Measurements from ENCODE around the gene MSRB3. TPM values are rescaled to one million over a fixed set of nuclear protein-coding genes. Genes with fewer than 3 reads are reported as not detected.

MSRB3 gene
- total RNA-seq, 2 experiments from 2014 or later: not detected

- no peaks in the 10 kb centered on the region for H3K36me3 Mint-ChIP-seq
- peaks cover 2% of the 10 kb centered on the region for H3K4me1 Mint-ChIP-seq
- ATAC-seq: no peak
- DNase-seq: no peak
- no peak overlapping the region for H3K4me3 Mint-ChIP-seq
- H3K27me3 Mint-ChIP-seq: no peaks in the 10 kb centered on the region
- CTCF ChIA-PET: no interaction called here
- H3K9me3 Mint-ChIP-seq (ENCODE audit: low read depth): no peaks in the 10 kb centered on the region
- no peak overlapping the region for H3K27ac Mint-ChIP-seq
Measured at GRCh38 chr12:65497660-65498059, 219.2 kb downstream of the MSRB3 start.

GRCh38 chr12:65499167-65499566 lies 220.7 kb downstream of the MSRB3 start:
- no peak overlapping the region for H3K27ac Mint-ChIP-seq
- DNase-seq (no peak), ATAC-seq (no peak)
- H3K9me3 Mint-ChIP-seq (ENCODE audit: low read depth): no peaks in the 10 kb centered on the region
- no peaks in the 10 kb centered on the region for H3K4me1 Mint-ChIP-seq
- CTCF ChIA-PET: no interaction called here
- H3K27me3 Mint-ChIP-seq: no peaks in the 10 kb centered on the region
- no peak overlapping the region for H3K4me3 Mint-ChIP-seq
- no peaks in the 10 kb centered on the region for H3K36me3 Mint-ChIP-seq

- no peak for ATAC-seq
- H3K9me3 Mint-ChIP-seq (ENCODE audit: low read depth): no peaks in the 10 kb centered on the region
- no peak for DNase-seq
- H3K36me3 Mint-ChIP-seq: no peaks in the 10 kb centered on the region
- CTCF ChIA-PET: no interaction called here
- no peak overlapping the region for H3K4me3 Mint-ChIP-seq
- no peaks in the 10 kb centered on the region for H3K4me1 Mint-ChIP-seq
- H3K27ac Mint-ChIP-seq: no peak overlapping the region
- no peaks in the 10 kb centered on the region for H3K27me3 Mint-ChIP-seq
Measured at GRCh38 chr12:65500091-65500900, 221.8 kb downstream of the MSRB3 start.

GRCh38 chr12:65501093-65501621 lies 222.7 kb downstream of the MSRB3 start:
- no peaks in the 10 kb centered on the region for H3K36me3 Mint-ChIP-seq

GRCh38 chr12:65501935-65502334 lies 223.5 kb downstream of the MSRB3 start:
- Mint-ChIP-seq H3K27me3 (no peaks in the 10 kb centered on the region), H3K27ac (no peak overlapping the region), H3K9me3 (ENCODE audit: low read depth) (no peaks in the 10 kb centered on the region), H3K4me3 (no peak overlapping the region), H3K36me3 (no peaks in the 10 kb centered on the region), H3K4me1 (no peaks in the 10 kb centered on the region)
- CTCF ChIA-PET: no interaction called here
- DNase-seq (no peak), ATAC-seq (no peak)

More at GRCh38 chr12:65501093-65501621, 222.7 kb downstream of the MSRB3 start:
- CTCF ChIA-PET: no interaction called here
- H3K4me3 Mint-ChIP-seq: no peak overlapping the region
- DNase-seq (no peak), ATAC-seq (no peak)
- H3K27me3 Mint-ChIP-seq: no peaks in the 10 kb centered on the region
- no peak overlapping the region for H3K27ac Mint-ChIP-seq
- H3K4me1 Mint-ChIP-seq: no peaks in the 10 kb centered on the region
- no peaks in the 10 kb centered on the region for H3K9me3 Mint-ChIP-seq (ENCODE audit: low read depth)

- H3K4me3 Mint-ChIP-seq: no peak overlapping the region
- CTCF ChIA-PET: no interaction called here
- no peaks in the 10 kb centered on the region for H3K4me1 Mint-ChIP-seq
- H3K27ac Mint-ChIP-seq: no peak overlapping the region
- H3K36me3 Mint-ChIP-seq: no peaks in the 10 kb centered on the region
- DNase-seq: no peak
- ATAC-seq: no peak
- H3K27me3 Mint-ChIP-seq: no peaks in the 10 kb centered on the region
- H3K9me3 Mint-ChIP-seq (ENCODE audit: low read depth): no peaks in the 10 kb centered on the region
Measured at GRCh38 chr12:65504417-65504816, 225.9 kb downstream of the MSRB3 start.

- no peaks in the 10 kb centered on the region for H3K36me3 Mint-ChIP-seq
- ATAC-seq (no peak), DNase-seq (no peak)
- no peaks in the 10 kb centered on the region for H3K27me3 Mint-ChIP-seq
- no peaks in the 10 kb centered on the region for H3K4me1 Mint-ChIP-seq
- no peak overlapping the region for H3K27ac Mint-ChIP-seq
- H3K4me3 Mint-ChIP-seq: no peak overlapping the region
- H3K9me3 Mint-ChIP-seq (ENCODE audit: low read depth): no peaks in the 10 kb centered on the region
- CTCF ChIA-PET: no interaction called here
Measured at GRCh38 chr12:65505386-65506121, 227.1 kb downstream of the MSRB3 start.

GRCh38 chr12:65508276-65509035 lies 230.0 kb downstream of the MSRB3 start:
- Mint-ChIP-seq H3K27ac (no peak overlapping the region), H3K4me1 (no peaks in the 10 kb centered on the region), H3K27me3 (no peaks in the 10 kb centered on the region), H3K4me3 (no peak overlapping the region), H3K9me3 (ENCODE audit: low read depth) (no peaks in the 10 kb centered on the region), H3K36me3 (no peaks in the 10 kb centered on the region)
- ATAC-seq (no peak), DNase-seq (no peak)
- CTCF ChIA-PET: no interaction called here

GRCh38 chr12:65510007-65510406 lies 231.5 kb downstream of the MSRB3 start:
- no peak overlapping the region for H3K4me3 Mint-ChIP-seq
- H3K36me3 Mint-ChIP-seq: no peaks in the 10 kb centered on the region
- CTCF ChIA-PET: no interaction called here
- DNase-seq: no peak
- no peak for ATAC-seq
- H3K27ac Mint-ChIP-seq: no peak overlapping the region
- no peaks in the 10 kb centered on the region for H3K27me3 Mint-ChIP-seq
- H3K4me1 Mint-ChIP-seq: no peaks in the 10 kb centered on the region
- no peaks in the 10 kb centered on the region for H3K9me3 Mint-ChIP-seq (ENCODE audit: low read depth)

GRCh38 chr12:65510584-65511050 lies 232.1 kb downstream of the MSRB3 start:
- no peaks in the 10 kb centered on the region for H3K27me3 Mint-ChIP-seq
- no peak for ATAC-seq
- H3K36me3 Mint-ChIP-seq: no peaks in the 10 kb centered on the region
- no peak for DNase-seq
- H3K4me3 Mint-ChIP-seq: no peak overlapping the region
- CTCF ChIA-PET: no interaction called here
- no peaks in the 10 kb centered on the region for H3K4me1 Mint-ChIP-seq
- no peak overlapping the region for H3K27ac Mint-ChIP-seq
- no peaks in the 10 kb centered on the region for H3K9me3 Mint-ChIP-seq (ENCODE audit: low read depth)

GRCh38 chr12:65511134-65511834 lies 232.8 kb downstream of the MSRB3 start:
- Mint-ChIP-seq H3K36me3 (no peaks in the 10 kb centered on the region), H3K4me1 (no peaks in the 10 kb centered on the region), H3K27ac (no peak overlapping the region), H3K27me3 (no peaks in the 10 kb centered on the region), H3K9me3 (ENCODE audit: low read depth) (no peaks in the 10 kb centered on the region), H3K4me3 (no peak overlapping the region)
- DNase-seq (no peak), ATAC-seq (no peak)
- CTCF ChIA-PET: no interaction called here

GRCh38 chr12:65511912-65512311 lies 233.4 kb downstream of the MSRB3 start:
- Mint-ChIP-seq H3K9me3 (ENCODE audit: low read depth) (no peaks in the 10 kb centered on the region), H3K4me1 (no peaks in the 10 kb centered on the region), H3K4me3 (no peak overlapping the region), H3K36me3 (no peaks in the 10 kb centered on the region), H3K27ac (no peak overlapping the region), H3K27me3 (no peaks in the 10 kb centered on the region)
- CTCF ChIA-PET: no interaction called here
- DNase-seq (no peak), ATAC-seq (no peak)

Measured in activated CD8-positive, alpha-beta memory T cell treated with anti-CD3 and anti-CD28 coated beads, Interleukin-2, amount 10 ng/mL, durations not matched to agents 7 days and 5 days (primary cell).